ENCODE data around the gene MCC. TPM values are rescaled to one million over a fixed set of nuclear protein-coding genes. Genes with fewer than 3 reads are reported as not detected.

Gene MCC
- total RNA-seq, 1 experiment from 2014 or later, result 0.60 TPM

- intact Hi-C loops (cut with micrococcal nuclease; ENCODE audit: unreplicated experiment), result no loop called here
- Histone ChIP-seq H3K27me3 (replicated peaks; ENCODE audit: insufficient read depth, low read depth, low read length, poor library complexity) (no peaks in the 10 kb centered on the region), H3K27ac (ENCODE audit: low read depth, low read length, poor library complexity, severe bottlenecking) (no peak overlapping the region), H3K4me1 (ENCODE audit: insufficient read depth, low read length, poor library complexity, severe bottlenecking) (no peaks in the 10 kb centered on the region), H3K9me3 (ENCODE audit: low read depth, low read length, poor library complexity, severe bottlenecking) (no peaks in the 10 kb centered on the region), H3K4me3 (ENCODE audit: low read depth, low read length, poor library complexity, severe bottlenecking) (no peak overlapping the region), H3K36me3 (ENCODE audit: insufficient read depth, low read length, poor library complexity, severe bottlenecking) (no peaks in the 10 kb centered on the region)
- DNase-seq (ENCODE audit: low spot score), result no peak
- ChIA-PET POLR2A (ENCODE audit: low non-redundant PET) (no interaction called here), CTCF (no interaction called here)
- no TSS peak for BruUV-seq (replicated peaks)
- TF ChIP-seq EZH2 (IDR thresholded peaks at IDR 0.05; ENCODE audit: borderline replicate concordance, low read depth, low read length, poor library complexity, severe bottlenecking) (no peak), CTCF (conservative IDR thresholded peaks at IDR 0.05; ENCODE audit: low read depth, low read length) (no peak)
Measured at GRCh38 chr5:113090336-113091106, 397.7 kb downstream of the MCC start.

- Histone ChIP-seq H3K36me3 (ENCODE audit: insufficient read depth, low read length, poor library complexity, severe bottlenecking) (no peaks in the 10 kb centered on the region), H3K4me1 (ENCODE audit: insufficient read depth, low read length, poor library complexity, severe bottlenecking) (no peaks in the 10 kb centered on the region), H3K9me3 (ENCODE audit: low read depth, low read length, poor library complexity, severe bottlenecking) (no peaks in the 10 kb centered on the region), H3K27ac (ENCODE audit: low read depth, low read length, poor library complexity, severe bottlenecking) (no peak overlapping the region), H3K4me3 (ENCODE audit: low read depth, low read length, poor library complexity, severe bottlenecking) (no peak overlapping the region), H3K27me3 (replicated peaks; ENCODE audit: insufficient read depth, low read depth, low read length, poor library complexity) (no peaks in the 10 kb centered on the region)
- ChIA-PET CTCF (no interaction called here), POLR2A (ENCODE audit: low non-redundant PET) (no interaction called here)
- no TSS peak for BruUV-seq (replicated peaks)
- intact Hi-C loops (cut with micrococcal nuclease; ENCODE audit: unreplicated experiment), result no loop called here
- no peak for TF ChIP-seq CTCF (conservative IDR thresholded peaks at IDR 0.05; ENCODE audit: low read depth, low read length)
- TF ChIP-seq EZH2 (IDR thresholded peaks at IDR 0.05; ENCODE audit: borderline replicate concordance, low read depth, low read length, poor library complexity, severe bottlenecking), result no peak
- no peak for DNase-seq (ENCODE audit: low spot score)
Measured at GRCh38 chr5:113089653-113090335, 398.5 kb downstream of the MCC start.

DNA sequence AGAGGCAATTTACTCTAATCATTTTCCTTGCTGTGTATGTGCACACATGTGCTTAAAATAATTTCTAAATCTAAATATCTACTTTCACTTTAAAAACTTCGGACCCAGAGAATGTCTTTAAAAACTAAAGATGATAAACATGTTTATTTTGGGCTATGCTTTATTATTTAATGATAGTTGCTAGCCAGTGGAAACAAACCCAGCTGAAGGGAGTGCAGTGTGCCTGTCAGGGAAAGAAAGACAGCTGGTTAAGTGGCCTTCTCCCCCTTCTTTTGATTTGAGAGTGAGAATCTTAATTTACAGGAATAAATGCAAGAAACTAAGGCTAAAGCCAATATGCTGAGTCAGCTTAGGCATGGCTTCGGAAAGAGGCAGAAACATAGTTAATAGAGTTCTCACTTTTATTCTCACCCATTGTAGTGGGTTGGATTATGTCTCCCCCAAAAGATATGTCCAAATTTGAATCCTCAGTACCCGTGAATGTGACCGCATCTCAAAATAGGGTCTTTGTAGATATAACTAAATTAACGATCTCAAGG, 400.2 kb downstream of the MCC start:
- Histone ChIP-seq H3K27ac (ENCODE audit: low read depth, low read length, poor library complexity, severe bottlenecking) (no peak overlapping the region), H3K27me3 (replicated peaks; ENCODE audit: insufficient read depth, low read depth, low read length, poor library complexity) (no peaks in the 10 kb centered on the region), H3K4me3 (ENCODE audit: low read depth, low read length, poor library complexity, severe bottlenecking) (no peak overlapping the region), H3K4me1 (ENCODE audit: insufficient read depth, low read length, poor library complexity, severe bottlenecking) (no peaks in the 10 kb centered on the region), H3K36me3 (ENCODE audit: insufficient read depth, low read length, poor library complexity, severe bottlenecking) (no peaks in the 10 kb centered on the region), H3K9me3 (ENCODE audit: low read depth, low read length, poor library complexity, severe bottlenecking) (no peaks in the 10 kb centered on the region)
- POLR2A ChIA-PET (ENCODE audit: low non-redundant PET), result no interaction called here
- intact Hi-C loops (cut with micrococcal nuclease; ENCODE audit: unreplicated experiment), result no loop called here
- TF ChIP-seq CTCF (conservative IDR thresholded peaks at IDR 0.05; ENCODE audit: low read depth, low read length) (no peak), EZH2 (IDR thresholded peaks at IDR 0.05; ENCODE audit: borderline replicate concordance, low read depth, low read length, poor library complexity, severe bottlenecking) (no peak)
- no TSS peak for BruUV-seq (replicated peaks)
- CTCF ChIA-PET, result no interaction called here
- DNase-seq (ENCODE audit: low spot score), result no peak

All from A673 (cell line).